SK-N-SH treated with all-trans-retinoic acid at 6 μM for 48 hours (cell line): ENCODE data around the gene OSGEP.

Source experiments
- ATAC-seq: fragments of 200-7000 bp; cut with Tn5 transposase; 3 replicates; pipeline ENCODE4 v1.9.1; 2020; ENCODE audit warnings: mild to moderate bottlenecking, moderate library complexity
- ARNTL ChIP-seq: fragments of 450-650 bp; formaldehyde crosslinking; IDR thresholded peaks from 2 replicates; pipeline ENCODE4 v1.5.0; 2020; ENCODE audit warnings: low read depth, mild to moderate bottlenecking, moderate library complexity, borderline replicate concordance
- BACH2 ChIP-seq: fragments of 250-450 bp; sonication (Bioruptor Pico); IDR thresholded peaks from 2 replicates; pipeline ENCODE4 v1.9.0; 2021; ENCODE audit warnings: mild to moderate bottlenecking, borderline replicate concordance
- CSDC2 ChIP-seq: fragments of 250-450 bp; sonication (Bioruptor Pico); IDR thresholded peaks from 2 replicates; pipeline ENCODE4 v1.5.0; 2020; ENCODE audit warnings: mild to moderate bottlenecking, moderate library complexity
- ESRRG ChIP-seq: fragments of 250-450 bp; sonication (Bioruptor Pico); IDR thresholded peaks from 2 replicates; pipeline ENCODE4 v1.6.1; 2021; ENCODE audit warnings: mild to moderate bottlenecking
- GLIS3 ChIP-seq: fragments of 250-450 bp; sonication (Bioruptor Pico); IDR thresholded peaks from 2 replicates; pipeline ENCODE4 v1.5.0; 2020; ENCODE audit warnings: mild to moderate bottlenecking, moderate library complexity
- OSR1 ChIP-seq: fragments of 250-450 bp; sonication (Bioruptor Pico); IDR thresholded peaks from 2 replicates; pipeline ENCODE4 v1.8.0; 2022; ENCODE audit warnings: moderate library complexity, mild to moderate bottlenecking, inconsistent platforms
- PPARA ChIP-seq: fragments of 250-450 bp; sonication (Bioruptor Pico); IDR thresholded peaks from 2 replicates; pipeline ENCODE4 v1.5.0; 2020; ENCODE audit warnings: mild to moderate bottlenecking, borderline replicate concordance
- SNAI2 ChIP-seq: fragments of 250-450 bp; sonication (Bioruptor Pico); IDR thresholded peaks from 2 replicates; pipeline ENCODE4 v1.5.0; 2020; ENCODE audit warnings: mild to moderate bottlenecking, moderate library complexity
- TCF4 ChIP-seq: fragments of 250-450 bp; sonication (Bioruptor Pico); IDR thresholded peaks from 2 replicates; pipeline ENCODE4 v1.8.0; 2021; ENCODE audit warnings: mild to moderate bottlenecking, moderate library complexity, borderline replicate concordance
- TOX ChIP-seq: fragments of 250-450 bp; sonication (Bioruptor Pico); IDR thresholded peaks from 2 replicates; pipeline ENCODE4 v1.8.0; 2021; ENCODE audit warnings: mild to moderate bottlenecking, moderate library complexity, borderline replicate concordance
- ZC3H10 ChIP-seq: fragments of 250-450 bp; sonication (Bioruptor Pico); IDR thresholded peaks from 2 replicates; pipeline ENCODE4 v1.5.1; 2021; ENCODE audit warnings: mild to moderate bottlenecking, moderate library complexity
- ZFP3 ChIP-seq: fragments of 250-450 bp; sonication (Bioruptor Pico); IDR thresholded peaks from 2 replicates; pipeline ENCODE4 v1.5.0; 2020; ENCODE audit warnings: mild to moderate bottlenecking, moderate library complexity
- ZFP30 ChIP-seq: fragments of 450-650 bp; formaldehyde crosslinking; IDR thresholded peaks from 2 replicates; pipeline ENCODE4 v1.5.0; 2022; ENCODE audit warnings: mild to moderate bottlenecking, moderate library complexity
- ZNF565 ChIP-seq: fragments of 450-650 bp; formaldehyde crosslinking; conservative IDR thresholded peaks from 2 replicates; pipeline ENCODE4 v1.5.0; 2020; ENCODE audit warnings: low read depth, mild to moderate bottlenecking, moderate library complexity
- ZNF70 ChIP-seq: fragments of 450-650 bp; formaldehyde crosslinking; IDR thresholded peaks from 2 replicates; pipeline ENCODE4 v1.5.0; 2020; ENCODE audit warnings: mild to moderate bottlenecking, moderate library complexity
- TF ChIP-seq, protein P1 (sequence below): fragments of 250-450 bp; sonication (Bioruptor Pico); IDR thresholded peaks from 2 replicates; pipeline ENCODE4 v1.8.0; 2020; ENCODE audit warnings: mild to moderate bottlenecking, moderate library complexity, borderline replicate concordance
- TF ChIP-seq, protein P2 (sequence below): fragments of 250-450 bp; sonication (Bioruptor Pico); IDR thresholded peaks from 2 replicates; pipeline ENCODE4 v1.5.0; 2020; ENCODE audit warnings: mild to moderate bottlenecking, moderate library complexity
- TF ChIP-seq, protein P3 (sequence below): fragments of 250-450 bp; sonication (Bioruptor Pico); IDR thresholded peaks from 2 replicates; pipeline ENCODE4 v1.8.0; 2021; ENCODE audit warnings: low read depth, mild to moderate bottlenecking, moderate library complexity, borderline replicate concordance
- TF ChIP-seq, protein P4 (sequence below): fragments of 250-450 bp; sonication (Bioruptor Pico); IDR thresholded peaks from 2 replicates; pipeline ENCODE4 v1.5.1; 2021; ENCODE audit warnings: mild to moderate bottlenecking, moderate library complexity
- TF ChIP-seq, protein P5 (sequence below): fragments of 250-450 bp; sonication (Bioruptor Pico); IDR thresholded peaks from 2 replicates; pipeline ENCODE4 v1.5.1; 2020; ENCODE audit warnings: low read depth, mild to moderate bottlenecking, moderate library complexity

OSGEP gene

DNA sequence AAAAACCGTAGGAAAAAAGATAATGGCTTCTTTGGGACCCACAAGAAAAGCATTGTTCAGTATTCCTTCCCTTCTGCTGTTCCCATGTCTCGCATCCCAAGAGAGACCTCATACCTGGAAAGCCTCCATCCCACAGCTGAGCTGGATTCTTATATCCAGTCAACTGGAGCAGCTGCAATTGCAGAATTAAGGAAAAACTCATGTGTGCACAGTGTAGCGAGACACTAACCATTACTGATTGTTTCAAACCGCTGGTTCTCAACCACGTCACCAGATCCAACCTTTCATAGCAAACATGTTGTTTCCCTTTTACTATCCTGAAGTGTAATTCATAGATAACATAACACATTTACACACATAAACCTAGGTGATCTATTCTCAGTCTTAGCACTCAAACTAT is 45.3 kb upstream of the OSGEP start:
- ATAC-seq: no peak
- no peak for TF ChIP-seq GLIS3 (CRISPR knock-in tag)
- TF ChIP-seq, protein P1, sequence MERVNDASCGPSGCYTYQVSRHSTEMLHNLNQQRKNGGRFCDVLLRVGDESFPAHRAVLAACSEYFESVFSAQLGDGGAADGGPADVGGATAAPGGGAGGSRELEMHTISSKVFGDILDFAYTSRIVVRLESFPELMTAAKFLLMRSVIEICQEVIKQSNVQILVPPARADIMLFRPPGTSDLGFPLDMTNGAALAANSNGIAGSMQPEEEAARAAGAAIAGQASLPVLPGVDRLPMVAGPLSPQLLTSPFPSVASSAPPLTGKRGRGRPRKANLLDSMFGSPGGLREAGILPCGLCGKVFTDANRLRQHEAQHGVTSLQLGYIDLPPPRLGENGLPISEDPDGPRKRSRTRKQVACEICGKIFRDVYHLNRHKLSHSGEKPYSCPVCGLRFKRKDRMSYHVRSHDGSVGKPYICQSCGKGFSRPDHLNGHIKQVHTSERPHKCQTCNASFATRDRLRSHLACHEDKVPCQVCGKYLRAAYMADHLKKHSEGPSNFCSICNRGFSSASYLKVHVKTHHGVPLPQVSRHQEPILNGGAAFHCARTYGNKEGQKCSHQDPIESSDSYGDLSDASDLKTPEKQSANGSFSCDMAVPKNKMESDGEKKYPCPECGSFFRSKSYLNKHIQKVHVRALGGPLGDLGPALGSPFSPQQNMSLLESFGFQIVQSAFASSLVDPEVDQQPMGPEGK (CRISPR knock-in tag): no peak
- TF ChIP-seq BACH2: no peak
- TF ChIP-seq, protein P2, sequence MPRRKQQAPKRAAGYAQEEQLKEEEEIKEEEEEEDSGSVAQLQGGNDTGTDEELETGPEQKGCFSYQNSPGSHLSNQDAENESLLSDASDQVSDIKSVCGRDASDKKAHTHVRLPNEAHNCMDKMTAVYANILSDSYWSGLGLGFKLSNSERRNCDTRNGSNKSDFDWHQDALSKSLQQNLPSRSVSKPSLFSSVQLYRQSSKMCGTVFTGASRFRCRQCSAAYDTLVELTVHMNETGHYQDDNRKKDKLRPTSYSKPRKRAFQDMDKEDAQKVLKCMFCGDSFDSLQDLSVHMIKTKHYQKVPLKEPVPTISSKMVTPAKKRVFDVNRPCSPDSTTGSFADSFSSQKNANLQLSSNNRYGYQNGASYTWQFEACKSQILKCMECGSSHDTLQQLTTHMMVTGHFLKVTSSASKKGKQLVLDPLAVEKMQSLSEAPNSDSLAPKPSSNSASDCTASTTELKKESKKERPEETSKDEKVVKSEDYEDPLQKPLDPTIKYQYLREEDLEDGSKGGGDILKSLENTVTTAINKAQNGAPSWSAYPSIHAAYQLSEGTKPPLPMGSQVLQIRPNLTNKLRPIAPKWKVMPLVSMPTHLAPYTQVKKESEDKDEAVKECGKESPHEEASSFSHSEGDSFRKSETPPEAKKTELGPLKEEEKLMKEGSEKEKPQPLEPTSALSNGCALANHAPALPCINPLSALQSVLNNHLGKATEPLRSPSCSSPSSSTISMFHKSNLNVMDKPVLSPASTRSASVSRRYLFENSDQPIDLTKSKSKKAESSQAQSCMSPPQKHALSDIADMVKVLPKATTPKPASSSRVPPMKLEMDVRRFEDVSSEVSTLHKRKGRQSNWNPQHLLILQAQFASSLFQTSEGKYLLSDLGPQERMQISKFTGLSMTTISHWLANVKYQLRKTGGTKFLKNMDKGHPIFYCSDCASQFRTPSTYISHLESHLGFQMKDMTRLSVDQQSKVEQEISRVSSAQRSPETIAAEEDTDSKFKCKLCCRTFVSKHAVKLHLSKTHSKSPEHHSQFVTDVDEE: no peak
- no peak for TF ChIP-seq ZFP3 (CRISPR knock-in tag)
- no peak for TF ChIP-seq ZFP30
- TF ChIP-seq ARNTL: no peak
- TF ChIP-seq PPARA (CRISPR knock-in tag): no peak
- TF ChIP-seq, protein P3, sequence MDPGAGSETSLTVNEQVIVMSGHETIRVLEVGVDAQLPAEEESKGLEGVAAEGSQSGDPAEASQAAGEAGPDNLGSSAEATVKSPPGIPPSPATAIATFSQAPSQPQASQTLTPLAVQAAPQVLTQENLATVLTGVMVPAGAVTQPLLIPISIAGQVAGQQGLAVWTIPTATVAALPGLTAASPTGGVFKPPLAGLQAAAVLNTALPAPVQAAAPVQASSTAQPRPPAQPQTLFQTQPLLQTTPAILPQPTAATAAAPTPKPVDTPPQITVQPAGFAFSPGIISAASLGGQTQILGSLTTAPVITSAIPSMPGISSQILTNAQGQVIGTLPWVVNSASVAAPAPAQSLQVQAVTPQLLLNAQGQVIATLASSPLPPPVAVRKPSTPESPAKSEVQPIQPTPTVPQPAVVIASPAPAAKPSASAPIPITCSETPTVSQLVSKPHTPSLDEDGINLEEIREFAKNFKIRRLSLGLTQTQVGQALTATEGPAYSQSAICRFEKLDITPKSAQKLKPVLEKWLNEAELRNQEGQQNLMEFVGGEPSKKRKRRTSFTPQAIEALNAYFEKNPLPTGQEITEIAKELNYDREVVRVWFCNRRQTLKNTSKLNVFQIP (CRISPR knock-in tag): no peak
- TF ChIP-seq ZNF565 (CRISPR knock-in tag): no peak
- TF ChIP-seq TOX (CRISPR knock-in tag): no peak
- no peak for TF ChIP-seq ZNF70 (CRISPR knock-in tag)
- TF ChIP-seq OSR1 (CRISPR knock-in tag): no peak
- no peak for TF ChIP-seq TCF4 (CRISPR knock-in tag)
- TF ChIP-seq, protein P4, sequence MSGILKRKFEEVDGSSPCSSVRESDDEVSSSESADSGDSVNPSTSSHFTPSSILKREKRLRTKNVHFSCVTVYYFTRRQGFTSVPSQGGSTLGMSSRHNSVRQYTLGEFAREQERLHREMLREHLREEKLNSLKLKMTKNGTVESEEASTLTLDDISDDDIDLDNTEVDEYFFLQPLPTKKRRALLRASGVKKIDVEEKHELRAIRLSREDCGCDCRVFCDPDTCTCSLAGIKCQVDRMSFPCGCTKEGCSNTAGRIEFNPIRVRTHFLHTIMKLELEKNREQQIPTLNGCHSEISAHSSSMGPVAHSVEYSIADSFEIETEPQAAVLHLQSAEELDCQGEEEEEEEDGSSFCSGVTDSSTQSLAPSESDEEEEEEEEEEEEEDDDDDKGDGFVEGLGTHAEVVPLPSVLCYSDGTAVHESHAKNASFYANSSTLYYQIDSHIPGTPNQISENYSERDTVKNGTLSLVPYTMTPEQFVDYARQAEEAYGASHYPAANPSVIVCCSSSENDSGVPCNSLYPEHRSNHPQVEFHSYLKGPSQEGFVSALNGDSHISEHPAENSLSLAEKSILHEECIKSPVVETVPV: no peak

DNA sequence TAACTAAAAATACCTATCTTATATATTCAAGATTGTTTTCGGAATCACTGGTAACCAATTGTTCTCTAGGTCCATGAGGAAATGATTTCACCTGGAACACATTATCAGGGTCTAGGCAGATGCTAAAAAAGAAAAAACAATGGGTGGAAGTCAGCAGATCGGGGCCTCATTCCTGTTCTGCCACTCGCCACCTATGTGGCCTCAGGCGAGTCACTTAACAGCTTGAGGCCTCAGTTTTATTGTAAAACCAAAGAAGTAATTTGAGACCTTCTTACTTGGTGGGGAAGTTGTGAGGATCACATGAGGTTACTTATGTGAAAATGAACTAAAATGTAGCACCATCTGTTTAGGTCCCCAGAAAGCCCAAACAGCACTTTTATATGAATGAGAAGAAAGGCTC is 44.5 kb upstream of the OSGEP start:
- no peak for ATAC-seq

More for the DNA sequence above, 44.5 kb upstream of the OSGEP start:
- TF ChIP-seq ARNTL (no peak), BACH2 (no peak), ZC3H10 (CRISPR knock-in tag) (no peak), GLIS3 (CRISPR knock-in tag) (no peak), TOX (CRISPR knock-in tag) (no peak), SNAI2 (CRISPR knock-in tag) (no peak), PPARA (CRISPR knock-in tag) (no peak), ZFP3 (CRISPR knock-in tag) (no peak), ZNF70 (CRISPR knock-in tag) (no peak), ZNF565 (CRISPR knock-in tag) (no peak), OSR1 (CRISPR knock-in tag) (no peak), TCF4 (CRISPR knock-in tag) (no peak), CSDC2 (CRISPR knock-in tag) (no peak), ESRRG (no peak)
- TF ChIP-seq, protein P3 (CRISPR knock-in tag): no peak
- TF ChIP-seq, protein P2: no peak
- TF ChIP-seq, protein P5, sequence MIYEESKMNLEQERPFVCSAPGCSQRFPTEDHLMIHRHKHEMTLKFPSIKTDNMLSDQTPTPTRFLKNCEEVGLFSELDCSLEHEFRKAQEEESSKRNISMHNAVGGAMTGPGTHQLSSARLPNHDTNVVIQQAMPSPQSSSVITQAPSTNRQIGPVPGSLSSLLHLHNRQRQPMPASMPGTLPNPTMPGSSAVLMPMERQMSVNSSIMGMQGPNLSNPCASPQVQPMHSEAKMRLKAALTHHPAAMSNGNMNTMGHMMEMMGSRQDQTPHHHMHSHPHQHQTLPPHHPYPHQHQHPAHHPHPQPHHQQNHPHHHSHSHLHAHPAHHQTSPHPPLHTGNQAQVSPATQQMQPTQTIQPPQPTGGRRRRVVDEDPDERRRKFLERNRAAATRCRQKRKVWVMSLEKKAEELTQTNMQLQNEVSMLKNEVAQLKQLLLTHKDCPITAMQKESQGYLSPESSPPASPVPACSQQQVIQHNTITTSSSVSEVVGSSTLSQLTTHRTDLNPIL (CRISPR knock-in tag): no peak
- TF ChIP-seq, protein P1 (CRISPR knock-in tag): no peak
